ENCODE measurements around the gene ZBTB17.

DNA sequence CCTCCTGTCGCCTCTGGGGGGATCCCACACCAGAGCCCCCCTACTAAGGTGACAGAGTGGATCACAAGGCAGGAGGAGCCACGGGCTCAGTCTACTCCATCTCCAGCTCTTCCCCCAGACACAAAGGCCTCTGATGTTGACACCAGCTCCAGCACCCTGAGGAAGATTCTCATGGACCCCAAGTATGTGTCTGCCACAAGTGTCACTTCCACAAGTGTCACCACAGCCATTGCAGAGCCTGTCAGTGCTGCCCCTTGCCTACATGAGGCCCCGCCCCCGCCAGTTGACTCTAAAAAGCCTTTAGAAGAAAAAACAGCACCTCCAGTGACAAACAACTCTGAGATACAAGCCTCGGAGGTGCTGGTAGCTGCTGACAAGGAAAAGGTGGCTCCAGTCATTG lies 42.2 kb downstream of the ZBTB17 start:
- TF ChIP-seq, protein P1, sequence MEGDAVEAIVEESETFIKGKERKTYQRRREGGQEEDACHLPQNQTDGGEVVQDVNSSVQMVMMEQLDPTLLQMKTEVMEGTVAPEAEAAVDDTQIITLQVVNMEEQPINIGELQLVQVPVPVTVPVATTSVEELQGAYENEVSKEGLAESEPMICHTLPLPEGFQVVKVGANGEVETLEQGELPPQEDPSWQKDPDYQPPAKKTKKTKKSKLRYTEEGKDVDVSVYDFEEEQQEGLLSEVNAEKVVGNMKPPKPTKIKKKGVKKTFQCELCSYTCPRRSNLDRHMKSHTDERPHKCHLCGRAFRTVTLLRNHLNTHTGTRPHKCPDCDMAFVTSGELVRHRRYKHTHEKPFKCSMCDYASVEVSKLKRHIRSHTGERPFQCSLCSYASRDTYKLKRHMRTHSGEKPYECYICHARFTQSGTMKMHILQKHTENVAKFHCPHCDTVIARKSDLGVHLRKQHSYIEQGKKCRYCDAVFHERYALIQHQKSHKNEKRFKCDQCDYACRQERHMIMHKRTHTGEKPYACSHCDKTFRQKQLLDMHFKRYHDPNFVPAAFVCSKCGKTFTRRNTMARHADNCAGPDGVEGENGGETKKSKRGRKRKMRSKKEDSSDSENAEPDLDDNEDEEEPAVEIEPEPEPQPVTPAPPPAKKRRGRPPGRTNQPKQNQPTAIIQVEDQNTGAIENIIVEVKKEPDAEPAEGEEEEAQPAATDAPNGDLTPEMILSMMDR (IDR thresholded peaks at IDR 0.05), result no peak
- TF ChIP-seq POLR2A (IDR thresholded peaks at IDR 0.05), result no peak

Measured in heart left ventricle (tissue), 13 donors.